K562 (cell line): ENCODE data around the gene MACROD2. TPM values are rescaled to one million over a fixed set of nuclear protein-coding genes. Genes with fewer than 3 reads are reported as not detected.

Experiments
- ATAC-seq: fragments of 200-7000 bp; cut with Tn5 transposase; 3 replicates; pipeline ENCODE4 v1.9.1; 2020; ENCODE audit warnings: moderate library complexity
- BruUV-seq: library from RNA; stranded (reverse); fragments of 400-500 nt; replicated peaks from 2 replicates; lab custom pipeline; 2021; lab: Mats Ljungman, UMichigan
- CTCF ChIA-PET: fragments of 300-600 bp; formaldehyde crosslinking; extraction: SDS; loops from one replicate; lab custom pipeline; 2021; ENCODE audit warnings: low intra/inter-chr PET ratio; lab: Yijun Ruan, JAX
- POLR2A ChIA-PET: fragments of 300-600, 350-650 bp; sonication (Branson Sonifier 250); formaldehyde crosslinking; extraction: SDS; loops from one replicate; lab custom pipeline; 2021; ENCODE audit warnings: antibody characterized with exemption, inconsistent platforms; lab: Yijun Ruan, JAX
- DNase-seq, 4 experiments: peaks; one replicate each; pipeline versions ENCODE4 v3.0.0 to v3.0.0-alpha.2; 2011 to 2018; ENCODE audit warnings: low spot score in 3 of 4, mixed read lengths in 3 of 4; ENCODE audit errors: extremely low read depth in 1 of 4
- FAIRE-seq: peaks from 2 replicates; lab custom pipeline; 2011; peaks lifted over from hg19 to GRCh38; lab: Jason Lieb, UNC
- H2AFZ ChIP-seq: 2 replicates; pipeline ENCODE4 v1.6.0; 2011; ENCODE audit warnings: low read depth, low read length, control low read depth, inconsistent platforms
- H3K27ac ChIP-seq: fragments of 200-600 bp; 3 replicates; pipeline ENCODE4 v1.8.0; 2011; ENCODE audit warnings: low read depth, mild to moderate bottlenecking, control low read depth, inconsistent platforms, low read length, moderate library complexity, mixed read lengths; ENCODE audit errors: extremely low read depth
- H3K27me3 ChIP-seq, 2 experiments: fragments of 300-600 bp in 1 of 2; 2 replicates in 1 of 2; 3 replicates in 1 of 2; pipeline versions ENCODE4 v1.6.0 to v1.8.0; 2011; ENCODE audit warnings: inconsistent platforms in 2 of 2, low read length in 2 of 2, mild to moderate bottlenecking in 1 of 2, mixed read lengths in 1 of 2, moderate library complexity in 1 of 2; ENCODE audit not compliant: control insufficient read depth in 2 of 2, insufficient read depth in 2 of 2
- H3K36me3 ChIP-seq: fragments of 300-600 bp; 3 replicates; pipeline ENCODE4 v1.8.0; 2011; ENCODE audit warnings: mild to moderate bottlenecking, low read length, inconsistent platforms; ENCODE audit not compliant: control insufficient read depth, insufficient read depth
- H3K4me1 ChIP-seq, 2 experiments: fragments of 200-600 bp in 1 of 2; replicated peaks in 1 of 2; 2 replicates in 1 of 2; 3 replicates in 1 of 2; pipeline versions ENCODE4 v1.5.1 to v1.8.0; 2011; ENCODE audit warnings: inconsistent platforms in 2 of 2, low read length in 2 of 2, mild to moderate bottlenecking in 1 of 2, mixed read lengths in 1 of 2, moderate library complexity in 1 of 2; ENCODE audit not compliant: control insufficient read depth in 2 of 2, insufficient read depth in 2 of 2
- H3K4me2 ChIP-seq: 2 replicates; pipeline ENCODE4 v1.6.1; 2011; ENCODE audit warnings: low read length, control low read depth, inconsistent platforms, mixed read lengths; ENCODE audit not compliant: insufficient read depth
- H3K4me3 ChIP-seq: fragments of 200-600 bp; sonication (generic), shearing (Covaris generic); 2 replicates; pipeline ENCODE4 v1.5.1; 2016; ENCODE audit warnings: control low read depth, inconsistent platforms
- H3K79me2 ChIP-seq: fragments of 200-600 bp; 3 replicates; pipeline ENCODE4 v1.8.0; 2011; ENCODE audit warnings: low read length, inconsistent platforms; ENCODE audit not compliant: control insufficient read depth, insufficient read depth
- H3K9ac ChIP-seq, 2 experiments: 2 replicates each; pipeline versions ENCODE4 v1.6.0 to v1.6.1; 2011; ENCODE audit warnings: low read depth in 2 of 2, low read length in 2 of 2, control low read depth in 1 of 2, inconsistent platforms in 1 of 2, mild to moderate bottlenecking in 1 of 2, mixed read lengths in 1 of 2; ENCODE audit not compliant: insufficient read depth in 1 of 2
- H3K9me1 ChIP-seq: one replicate; pipeline ENCODE4 v1.6.0; 2011; ENCODE audit warnings: inconsistent platforms, mild to moderate bottlenecking, low read length, moderate library complexity; ENCODE audit not compliant: control insufficient read depth, insufficient read depth
- H3K9me3 ChIP-seq: replicated peaks from 2 replicates; pipeline ENCODE4 v1.5.1; 2011; ENCODE audit warnings: low read depth, low read length, inconsistent platforms; ENCODE audit not compliant: control insufficient read depth, insufficient read depth
- H4K20me1 ChIP-seq: replicated peaks from 2 replicates; pipeline ENCODE4 v1.6.1; 2011; ENCODE audit warnings: low read length, inconsistent platforms, mixed read lengths; ENCODE audit not compliant: control insufficient read depth, insufficient read depth
- AFF4 ChIP-seq: sonication (generic); formaldehyde crosslinking; IDR thresholded peaks from 2 replicates; pipeline ENCODE4 v1.8.0; 2023; ENCODE audit warnings: mild to moderate bottlenecking, missing genetic modification reagents
- BRD9 ChIP-seq: fragments of 450-650 bp; IDR thresholded peaks from 2 replicates; pipeline ENCODE4 v1.6.1; 2018; ENCODE audit warnings: low read depth; ENCODE audit not compliant: partially characterized antibody
- HDAC2 ChIP-seq: fragments of 450-650 bp; IDR thresholded peaks from 2 replicates; pipeline ENCODE4 v1.6.1; 2016; ENCODE audit warnings: mild to moderate bottlenecking
- ID3 ChIP-seq, 2 experiments: fragments of 250-450 bp in 1 of 2; fragments of 450-650 bp in 1 of 2; sonication (Bioruptor Pico) in 1 of 2; IDR thresholded peaks; 2 replicates each; pipeline versions ENCODE4 v1.6.1 to v1.8.0; 2016 to 2021; ENCODE audit warnings: mild to moderate bottlenecking in 2 of 2, moderate library complexity in 2 of 2, missing compliant biosample characterization in 1 of 2, missing genetic modification characterization in 1 of 2
- MXI1 ChIP-seq: IDR thresholded peaks from 2 replicates; pipeline ENCODE4 v1.6.1; 2011; ENCODE audit warnings: low read depth, mild to moderate bottlenecking, improper control_type of control experiment, low read length
- NRF1 ChIP-seq, 2 experiments: fragments of 450-650 bp; IDR thresholded peaks in 1 of 2; conservative IDR thresholded peaks in 1 of 2; 2 replicates each; pipeline ENCODE4 v1.6.1; 2014; ENCODE audit warnings: mild to moderate bottlenecking in 2 of 2
- PRPF4 ChIP-seq: fragments of 200-400 bp; formaldehyde crosslinking; IDR thresholded peaks from one replicate; pipeline ENCODE4 v1.6.1; 2017; ENCODE audit warnings: low read length, low read depth, mild to moderate bottlenecking; ENCODE audit not compliant: insufficient read depth, poor library complexity, severe bottlenecking
- PURB ChIP-seq: sonication (generic); formaldehyde crosslinking; IDR thresholded peaks from 2 replicates; pipeline ENCODE4 v1.9.0; 2021; ENCODE audit warnings: low read depth, mild to moderate bottlenecking, missing genetic modification reagents
- RHOXF2B ChIP-seq: fragments of 250-450 bp; sonication (Bioruptor Pico); conservative IDR thresholded peaks from 2 replicates; pipeline ENCODE4 v1.5.1; 2021
- TAF1 ChIP-seq: IDR thresholded peaks from 2 replicates; pipeline ENCODE4 v1.6.1; 2011; ENCODE audit warnings: mild to moderate bottlenecking, low read length, moderate library complexity; ENCODE audit not compliant: insufficient read depth, control insufficient read depth, severe bottlenecking; ENCODE audit errors: extremely low read depth
- ZNF583 ChIP-seq: fragments of 250-450 bp; sonication (Bioruptor Pico); IDR thresholded peaks from 2 replicates; pipeline ENCODE4 v1.4.0; 2020
- ZNF699 ChIP-seq: fragments of 250-450 bp; sonication (Bioruptor Pico); IDR thresholded peaks from 2 replicates; pipeline ENCODE4 v1.8.0; 2021; ENCODE audit warnings: mild to moderate bottlenecking, moderate library complexity; ENCODE audit not compliant: insufficient replicate concordance
- WGBS: fragments of 100-300 bp; shearing (Covaris generic); methylation state at CpG from one replicate; pipeline ENCODE4 v1.1.6; 2016; ENCODE audit warnings: low coverage, mixed read lengths; ENCODE audit not compliant: insufficient coverage; ENCODE audit errors: missing lambda C conversion rate; 5-methylcytosine and 5-hydroxymethylcytosine counted together
- in situ Hi-C: fragments of 300-500 bp; cut with MboI; formaldehyde crosslinking; loops from 4 replicates; pipeline ENCODE4 v1.15.0; 2018; ENCODE audit warnings: inconsistent platforms, mixed read lengths
- intact Hi-C: fragments of 100-400 bp; cut with micrococcal nuclease; formaldehyde crosslinking; loops from 2 replicates; pipeline ENCODE4 v1.14.2; 2022
- polyA plus RNA-seq, 8 experiments: library from polyadenylated mRNA; depleted of rRNA in 4 of 8; stranded (reverse) in 5 of 8; unstranded in 3 of 8; fragments of >200 nt; fragmentation: Nextera tagmentation in 2 of 8; fragmentation: Illumina TruSeq in 1 of 8; extraction: Ambion mirVana in 2 of 8; extraction: Trizol in 1 of 8; gene quantifications; 2 replicates each; pipeline versions ENCODE4 v1.2.1 to v1.2.3, GENCODE V29; 2011 to 2014; ENCODE audit warnings: inconsistent platforms in 1 of 8, missing spikeins in 1 of 8
- total RNA-seq, 7 experiments: library from RNA; depleted of rRNA in 6 of 7; stranded (reverse); fragments of >200 nt in 6 of 7; fragmentation: Illumina TruSeq in 2 of 7; extraction: Trizol in 2 of 7; gene quantifications; 2 replicates each; pipeline versions ENCODE4 v1.2.1 to v1.2.3, GENCODE V29; 2011 to 2021; ENCODE audit warnings: low replicate concordance in 1 of 7

MACROD2 gene
- total and polyA plus RNA-seq, 9 of the 15 experiments (the other 6 are each of a cell fraction or from before 2014, with no cell fraction given) = not detected

- Histone ChIP-seq H4K20me1 (no peaks in the 10 kb centered on the region), H3K36me3 (no peaks in the 10 kb centered on the region), H3K4me2 (no peak overlapping the region), H3K4me3 (no peak overlapping the region), H3K27ac (no peak overlapping the region), H3K79me2 (no peaks in the 10 kb centered on the region), H3K9me1 (no peaks in the 10 kb centered on the region), H2AFZ (no peak overlapping the region), H3K9ac (no peak overlapping the region), H3K27me3 (no peaks in the 10 kb centered on the region), H3K9me3 (no peaks in the 10 kb centered on the region), H3K4me1 (no peaks in the 10 kb centered on the region)
- FAIRE-seq (no peak), ATAC-seq (no peak), DNase-seq (no peak)
- TF ChIP-seq BRD9 (no peak), NRF1 (conservative IDR thresholded peaks at IDR 0.05 in 1 of 2, IDR thresholded peaks at IDR 0.05 in 1 of 2) (no peak), AFF4 (CRISPR knock-in tag) (no peak), ZNF699 (CRISPR knock-in tag) (no peak), PURB (CRISPR knock-in tag) (no peak), ID3 (CRISPR knock-in tag; IDR thresholded peaks at IDR 0.05) (no peak), ID3 (tag; IDR thresholded peaks at IDR 0.05) (no peak), RHOXF2B (no peak), HDAC2 (no peak), ZNF583 (CRISPR knock-in tag) (no peak), TAF1 (no peak), PRPF4 (no peak), MXI1 (no peak)
- WGBS = 0% methylated on average over 3 of the region's 11 CpGs
- CTCF ChIA-PET = no interaction called here
- BruUV-seq = no TSS peak
- intact Hi-C loops = no loop called here
- in situ Hi-C loops = no loop called here
- POLR2A ChIA-PET = interaction anchor here (0.6 kb wide), 1 partner anchor 1050 kb away, joined by 3 read pairs; no protein-coding TSS in a partner anchor
Observed at GRCh38 chr20:15018966-15019365, 1023.6 kb downstream of the MACROD2 start.
